ENCODE data around the gene ITGB1BP1.

- TF ChIP-seq EZH2 (IDR thresholded peaks at IDR 0.05) (no peak), POLR2AphosphoS5 (IDR thresholded peaks at IDR 0.05; ENCODE audit: borderline replicate concordance, low read depth, low read length) (no peak)
Measured at GRCh38 chr2:9374071-9374730, 49.1 kb downstream of the ITGB1BP1 start.
